ENCODE results near the gene GREB1L.

Gene GREB1L

DNA sequence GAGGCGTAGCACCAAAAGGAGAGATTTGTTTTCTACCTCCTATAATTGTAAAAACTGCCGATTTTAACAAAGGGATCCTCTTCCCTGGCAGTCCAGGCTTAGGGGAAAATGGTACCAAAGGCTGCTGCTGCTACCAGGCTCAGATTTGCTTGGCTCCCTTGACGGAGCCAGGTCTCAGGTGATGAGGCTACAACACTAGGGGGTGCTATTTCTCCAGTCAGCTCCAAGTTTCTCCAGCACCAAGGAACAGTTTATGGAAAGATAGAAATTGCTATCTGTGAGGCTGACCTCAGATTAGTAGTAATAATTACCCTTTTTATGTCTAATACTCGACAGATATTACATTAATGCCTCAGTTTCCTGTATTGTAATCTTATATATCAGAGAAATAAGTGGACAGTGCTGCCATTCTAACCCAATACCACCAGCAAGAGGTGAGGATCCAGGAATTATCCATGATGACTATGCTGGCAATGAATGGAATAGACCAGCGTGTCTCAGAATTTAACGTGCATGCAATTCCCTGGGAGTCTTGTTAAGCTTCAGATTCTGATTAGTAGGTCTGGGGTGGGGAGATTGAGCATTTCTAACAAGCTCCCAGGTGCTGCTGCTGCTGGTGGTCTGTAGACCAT is 247.2 kb downstream of the GREB1L start:
- peak; percentile 59 for DNase-seq (ENCODE audit: low spot score)

DNA sequence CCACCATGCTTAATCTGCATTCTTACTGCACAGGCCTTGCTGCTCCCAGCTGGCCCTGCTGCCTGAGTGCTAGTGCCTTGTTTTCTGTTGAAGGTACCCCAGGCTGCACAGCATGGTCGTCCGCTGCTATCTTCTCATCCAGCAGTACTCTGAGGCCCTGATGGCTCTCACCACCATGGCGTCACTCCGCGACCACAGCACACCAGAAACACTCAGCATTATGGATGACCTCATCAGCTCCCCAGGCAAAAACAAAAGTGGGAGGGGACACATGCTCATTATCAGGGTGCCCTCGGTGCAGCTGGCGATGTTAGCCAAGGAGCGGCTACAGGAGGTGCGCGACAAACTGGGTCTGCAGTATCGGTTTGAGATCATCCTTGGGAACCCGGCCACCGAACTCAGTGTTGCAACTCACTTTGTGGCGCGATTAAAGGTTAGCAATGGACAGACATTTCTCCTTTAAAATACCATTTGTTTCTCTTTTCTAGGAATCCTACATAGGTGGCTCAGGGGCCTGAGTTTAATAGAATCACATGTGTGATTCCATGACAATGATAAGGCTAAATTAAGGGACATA is 248.0 kb downstream of the GREB1L start:
- no peak for DNase-seq (ENCODE audit: low spot score)

DNA sequence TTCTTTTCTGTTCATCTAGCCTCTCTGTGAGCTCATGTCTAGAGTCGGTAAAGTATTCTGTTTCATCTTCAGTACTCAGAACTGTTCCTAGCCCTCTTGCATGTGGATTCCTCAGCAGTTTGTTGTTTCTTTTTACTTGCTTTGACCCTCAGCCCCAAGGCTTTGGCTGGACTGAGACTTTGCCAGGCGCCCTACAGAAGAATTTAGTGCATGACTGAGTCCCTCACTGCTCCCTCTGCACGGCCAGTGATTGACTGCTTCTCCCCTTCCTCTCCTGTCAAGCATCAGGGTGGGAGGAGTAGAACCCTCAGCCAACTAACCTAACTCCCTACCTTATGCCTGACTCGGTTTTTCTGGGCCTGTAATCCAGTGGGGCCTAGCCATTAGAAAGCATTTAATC is 248.7 kb downstream of the GREB1L start:
- no peak for DNase-seq (ENCODE audit: low spot score)

DNA sequence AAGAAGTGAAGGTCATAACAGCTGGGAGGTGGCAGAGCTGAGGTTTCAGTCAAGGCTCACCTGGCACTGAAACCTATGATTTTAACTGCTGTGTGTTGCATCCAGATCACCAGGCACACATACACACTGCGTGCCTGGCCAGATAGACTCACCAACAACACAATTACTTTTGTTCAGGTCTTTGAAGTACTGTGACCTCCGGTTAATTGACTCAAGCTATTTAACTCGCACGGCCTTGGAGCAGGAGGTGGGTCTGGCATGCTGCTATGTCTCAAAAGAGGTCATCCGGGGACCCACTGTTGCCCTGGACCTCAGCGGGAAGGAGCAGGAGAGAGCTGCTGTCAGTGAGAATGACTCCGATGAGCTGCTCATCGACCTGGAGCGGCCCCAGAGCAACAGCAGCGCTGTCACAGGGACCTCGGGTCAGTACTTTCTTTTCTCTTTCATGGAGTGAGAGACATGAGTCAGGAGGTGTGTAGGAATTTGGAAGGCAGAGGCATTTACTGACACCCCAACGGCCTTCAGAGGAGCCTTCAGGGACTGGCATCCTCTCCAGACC is 254.3 kb downstream of the GREB1L start:
- DNase-seq (ENCODE audit: low spot score): no peak

DNA sequence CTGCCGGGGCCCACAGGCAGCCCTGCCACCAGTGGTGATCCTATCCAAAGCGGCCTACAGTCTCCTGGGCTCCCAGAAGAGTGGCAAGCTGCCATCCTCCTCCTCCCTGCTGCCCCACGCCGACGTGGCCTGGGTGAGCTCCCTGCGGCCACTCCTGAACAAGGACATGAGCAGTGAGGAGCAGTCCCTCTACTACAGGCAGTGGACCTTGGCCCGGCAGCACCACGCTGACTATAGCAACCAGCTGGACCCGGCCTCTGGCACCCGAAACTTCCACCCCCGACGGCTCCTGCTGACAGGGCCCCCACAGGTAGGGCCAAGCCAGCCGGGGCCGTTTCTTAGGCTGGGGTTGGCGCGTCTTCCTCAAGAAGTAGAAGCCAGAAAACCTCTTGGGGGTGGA is 258.0 kb downstream of the GREB1L start:
- DNase-seq (ENCODE audit: low spot score): no peak

DNA sequence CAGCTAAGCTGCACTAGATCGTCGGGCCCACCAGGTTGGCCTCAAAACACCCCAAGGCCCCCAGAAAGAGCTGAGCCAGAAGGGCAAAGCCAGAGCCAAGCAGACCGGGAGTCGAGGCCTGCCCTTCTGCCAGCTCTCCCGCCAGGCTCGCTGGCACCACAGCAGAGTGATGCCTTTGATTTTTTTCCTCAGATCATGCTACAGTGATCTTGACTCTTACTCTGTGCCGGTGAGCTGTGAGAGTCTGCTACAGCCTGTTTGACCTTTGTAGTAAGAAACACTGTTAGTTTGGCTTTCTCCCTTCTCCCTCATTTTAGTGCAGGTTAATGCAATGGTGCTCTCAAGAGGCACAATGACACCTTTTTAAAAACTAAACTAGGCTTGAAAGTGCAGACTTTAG is 260.6 kb downstream of the GREB1L start:
- no peak for DNase-seq (ENCODE audit: low spot score)

DNA sequence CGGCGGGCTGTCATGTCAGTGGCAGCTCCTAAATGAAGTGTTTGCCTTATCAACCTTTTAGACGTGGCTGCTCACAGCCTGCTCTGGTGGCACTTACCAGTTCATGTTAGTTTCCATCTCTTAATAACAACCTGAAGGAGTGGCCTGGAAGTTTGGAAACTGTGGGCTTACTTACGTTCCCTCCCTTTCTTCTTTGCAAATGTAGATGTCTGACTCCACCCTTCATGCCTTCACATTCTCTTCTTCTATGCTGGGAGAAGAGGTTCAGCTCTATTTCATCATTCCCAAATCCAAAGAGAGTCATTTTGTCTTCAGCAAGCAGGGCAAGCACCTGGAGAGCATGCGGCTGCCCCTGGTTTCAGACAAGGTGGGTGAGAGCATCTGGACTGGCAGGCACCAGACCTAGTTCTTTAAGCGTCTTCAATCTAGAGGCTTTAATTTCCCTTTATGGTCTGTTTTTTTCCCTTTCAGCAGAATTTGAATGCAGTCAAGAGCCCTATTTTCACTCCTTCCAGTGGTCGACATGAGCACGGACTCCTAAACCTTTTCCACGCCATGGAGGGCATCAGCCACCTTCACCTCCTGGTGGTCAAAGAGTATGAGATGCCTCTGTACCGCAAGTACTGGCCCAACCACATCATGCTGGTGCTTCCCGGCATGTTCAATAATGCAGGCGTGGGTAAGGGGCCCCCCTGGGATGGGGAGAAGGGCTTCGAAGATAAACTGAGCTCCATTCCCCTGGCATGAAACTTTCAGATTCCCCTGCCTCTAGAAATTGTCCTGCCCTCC is 266.1 kb downstream of the GREB1L start:
- DNase-seq (ENCODE audit: low spot score): no peak

GRCh38 chr18:21509062-21509461 is 267.0 kb downstream of the GREB1L start:
- DNase-seq (ENCODE audit: low spot score): no peak

DNA sequence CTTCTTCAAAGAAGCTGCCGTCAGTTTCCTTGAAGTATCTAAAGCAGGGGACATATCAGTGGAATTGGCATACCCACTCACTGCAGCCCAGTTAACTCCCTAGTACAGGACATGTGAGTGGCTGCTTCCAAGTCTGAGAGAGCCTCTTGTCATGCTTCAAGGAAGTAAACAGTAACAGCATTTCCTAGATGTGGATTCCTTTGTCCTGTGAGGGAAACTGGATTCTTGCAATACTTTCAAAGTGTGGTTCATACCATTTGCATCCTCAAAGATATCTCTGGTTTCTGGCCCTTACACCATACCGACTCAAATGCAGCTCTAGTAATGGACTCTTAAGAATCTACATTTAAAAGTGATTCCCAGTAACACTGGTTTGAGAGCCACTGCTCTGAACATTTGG is 271.3 kb downstream of the GREB1L start:
- DNase-seq (ENCODE audit: low spot score): no peak

DNA sequence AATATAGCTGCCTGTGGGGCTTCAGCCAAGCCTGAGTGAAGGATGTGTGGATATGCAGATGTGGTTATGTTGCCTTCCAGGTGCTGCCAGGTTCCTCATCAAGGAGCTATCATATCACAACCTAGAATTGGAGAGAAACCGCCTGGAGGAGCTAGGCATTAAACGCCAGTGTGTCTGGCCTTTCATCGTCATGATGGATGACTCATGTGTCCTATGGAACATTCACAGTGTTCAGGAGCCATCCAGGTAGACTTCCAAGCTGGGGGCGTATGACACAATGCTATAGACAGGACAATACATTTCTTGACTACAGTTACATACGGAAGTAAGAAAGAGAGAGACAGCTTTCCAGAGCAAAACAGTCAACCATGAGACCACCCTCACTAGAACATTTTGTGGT is 271.7 kb downstream of the GREB1L start:
- no peak for DNase-seq (ENCODE audit: low spot score)

GRCh38 chr18:21522530-21522929 is 280.5 kb downstream of the GREB1L start:
- no peak for DNase-seq (ENCODE audit: low spot score)

GRCh38 chr18:21525916-21526315 is 283.9 kb downstream of the GREB1L start:
- no peak for DNase-seq (ENCODE audit: low spot score)

DNA sequence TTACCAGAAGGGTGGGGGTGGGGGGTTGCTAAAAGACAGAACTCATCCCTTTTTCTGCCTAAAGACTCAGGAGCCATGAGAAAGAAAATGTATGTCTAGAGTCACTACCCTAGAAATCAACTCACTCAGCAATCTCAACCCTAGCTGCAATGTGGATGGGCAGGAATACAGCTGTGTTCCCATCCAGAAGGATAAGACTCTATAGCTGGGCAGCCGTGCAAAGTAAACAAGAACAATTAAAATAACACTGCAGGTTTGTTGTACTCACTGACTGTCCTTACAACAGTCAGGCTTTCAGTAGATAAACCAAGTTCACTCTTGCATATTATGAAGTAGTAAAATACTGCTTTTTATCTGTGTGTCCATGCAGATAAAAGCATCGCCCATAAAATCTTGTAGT is 284.4 kb downstream of the GREB1L start:
- DNase-seq (ENCODE audit: low spot score): no peak

DNA sequence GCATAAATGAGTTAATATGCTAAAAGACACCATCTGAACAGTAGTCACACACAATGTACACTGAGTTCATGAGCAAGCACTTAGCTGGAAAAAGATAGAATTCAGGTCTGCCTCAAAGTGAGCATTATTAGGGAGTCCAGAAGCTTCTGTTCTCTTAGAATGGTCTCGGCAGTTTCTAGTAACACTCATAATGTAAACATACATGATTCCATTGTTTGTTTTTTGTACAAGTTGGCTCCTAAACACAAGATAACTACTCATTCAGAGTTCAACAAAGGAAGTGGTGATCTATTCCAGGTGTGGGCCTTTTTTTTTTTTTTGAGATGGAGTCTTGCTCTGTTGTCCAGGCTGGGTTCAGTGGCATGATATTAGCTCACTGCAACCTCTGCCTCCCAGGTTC is 292.3 kb downstream of the GREB1L start:
- DNase-seq (ENCODE audit: low spot score): no peak

DNA sequence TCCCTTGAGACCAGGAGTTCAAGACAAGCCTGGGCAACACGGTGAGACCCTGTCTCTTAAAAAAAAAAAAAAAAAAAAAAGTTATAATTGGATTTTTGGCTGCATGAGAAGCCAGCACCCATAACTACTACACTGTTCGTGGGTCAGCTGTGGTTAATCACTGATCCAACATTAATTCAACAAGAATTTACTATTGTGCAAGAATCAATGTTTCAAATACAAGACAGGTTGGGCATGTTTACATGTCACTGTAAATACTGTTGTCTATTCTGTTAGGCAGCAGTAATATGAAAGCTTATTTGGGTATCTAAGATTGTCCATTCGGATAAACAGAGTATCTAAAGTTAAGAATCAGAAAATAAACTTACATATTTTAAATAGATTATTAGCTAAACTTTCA is 296.2 kb downstream of the GREB1L start:
- DNase-seq (ENCODE audit: low spot score): no peak

GRCh38 chr18:21546423-21546822 is 304.4 kb downstream of the GREB1L start:
- no peak for DNase-seq (ENCODE audit: low spot score)

DNA sequence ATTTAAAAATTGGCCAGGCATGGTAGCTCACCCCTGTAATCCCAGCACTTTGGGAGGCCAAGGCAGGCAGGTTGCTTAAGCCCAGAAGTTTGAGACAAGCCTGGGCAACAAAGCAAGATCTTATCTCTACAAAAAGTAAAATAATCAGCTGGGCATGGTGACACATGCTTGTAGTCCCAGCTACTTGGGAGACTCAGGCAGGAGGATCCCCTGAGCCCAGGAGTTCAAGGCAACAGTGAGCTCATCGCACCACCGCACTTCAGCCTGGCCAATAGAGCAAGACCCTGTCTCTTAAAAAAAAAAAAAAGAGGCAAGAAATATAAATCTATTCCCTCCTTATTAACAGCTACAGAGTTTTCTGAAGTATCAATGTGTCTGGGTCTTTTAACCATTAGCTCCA is 306.6 kb downstream of the GREB1L start:
- DNase-seq (ENCODE audit: low spot score): no peak

- DNase-seq (ENCODE audit: low spot score): no peak
These were observed 308.5 kb downstream of the GREB1L start for GRCh38 chr18:21550510-21550970.

GRCh38 chr18:21557607-21558253 is 315.7 kb downstream of the GREB1L start:
- no peak for DNase-seq (ENCODE audit: low spot score)

GRCh38 chr18:21559195-21559594 is 317.2 kb downstream of the GREB1L start:
- DNase-seq (ENCODE audit: low spot score): no peak

- no peak for DNase-seq (ENCODE audit: low spot score)
These were observed 329.7 kb downstream of the GREB1L start for GRCh38 chr18:21571772-21572171.

Measured in germinal center (tissue), 1 donor.